IPS DF 4.7 (cell line): Measurements from ENCODE around the gene WHRN.

Source experiments
- DNase-seq: peaks from one replicate; pipeline ENCODE4 v3.0.0-alpha.2; 2013; ENCODE audit warnings: low spot score; ENCODE audit errors: extremely low read depth

WHRN gene

DNA sequence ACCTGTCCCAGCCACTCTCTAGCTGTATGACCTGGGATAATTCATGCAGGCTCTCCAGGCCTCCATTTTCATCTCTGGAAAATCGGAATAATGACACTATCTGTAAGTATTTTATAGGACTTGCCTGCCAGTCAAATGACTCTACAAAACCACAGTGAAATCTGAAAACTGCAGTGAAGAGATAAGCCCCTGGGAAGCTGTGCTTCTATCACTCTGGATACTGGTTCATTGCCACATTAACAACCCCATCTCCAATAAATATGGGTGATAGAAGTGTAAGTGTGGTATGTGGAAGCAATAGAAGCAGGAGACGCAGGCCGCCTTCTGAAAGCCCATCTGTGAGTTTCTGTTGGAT is 31.8 kb downstream of the WHRN start:
- DNase-seq = no peak

DNA sequence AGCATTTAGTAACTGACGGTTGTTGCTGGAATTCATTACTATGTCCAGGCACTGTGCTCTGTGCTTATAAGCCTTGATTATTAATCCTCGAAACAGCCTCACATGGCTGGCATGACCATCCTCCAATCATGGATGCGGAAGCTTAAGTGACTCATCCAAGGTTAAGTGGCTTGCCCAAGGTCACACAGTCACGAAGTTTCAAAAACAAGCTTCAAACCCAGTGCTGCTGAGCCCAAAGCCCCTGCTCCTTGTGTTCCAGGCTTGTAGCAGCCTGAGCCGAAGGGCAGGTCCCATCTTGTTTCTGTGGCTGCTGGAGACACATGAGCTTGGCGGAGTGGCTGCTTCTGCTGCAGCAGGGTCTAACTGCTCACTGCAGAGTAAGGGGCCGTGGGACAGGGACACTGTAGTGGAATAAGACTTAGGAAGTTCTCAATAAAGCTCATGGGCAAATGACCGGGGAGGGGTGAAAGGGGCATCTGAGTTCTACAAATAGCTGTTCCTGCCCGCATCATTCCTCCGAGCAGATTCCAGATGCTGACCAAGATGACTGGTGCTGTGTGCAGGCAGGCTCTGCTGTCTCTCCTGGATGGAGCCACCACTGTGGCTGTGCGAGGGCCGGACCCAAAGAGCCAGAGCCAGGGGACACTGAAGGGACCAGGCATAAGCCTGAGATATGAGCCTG is 32.4 kb downstream of the WHRN start:
- DNase-seq = no peak

- DNase-seq = no peak
Observed at GRCh38 chr9:114471157-114471556, 34.1 kb downstream of the WHRN start.

DNA sequence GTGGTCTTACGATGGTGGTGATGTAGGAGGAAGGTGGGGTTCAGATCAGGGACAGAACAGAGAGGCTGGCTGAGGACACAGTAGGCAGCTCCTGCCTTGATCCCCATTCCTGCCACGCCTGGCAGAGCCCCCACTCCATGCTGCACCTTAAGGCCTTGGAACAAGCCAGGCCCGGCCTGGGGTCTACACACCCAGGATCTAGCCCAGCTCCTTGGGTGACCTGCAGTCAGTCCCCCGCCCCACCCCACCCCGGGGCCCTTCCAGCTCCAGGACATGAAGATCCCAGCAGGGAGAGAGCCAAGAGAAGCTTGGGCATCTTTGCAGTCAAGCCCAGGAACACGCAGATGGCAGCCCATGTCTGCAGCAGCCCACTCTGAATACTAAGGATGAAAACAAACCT is 34.7 kb downstream of the WHRN start:
- DNase-seq = no peak

- no peak for DNase-seq
Observed at GRCh38 chr9:114470121-114470520, 35.2 kb downstream of the WHRN start.

DNA sequence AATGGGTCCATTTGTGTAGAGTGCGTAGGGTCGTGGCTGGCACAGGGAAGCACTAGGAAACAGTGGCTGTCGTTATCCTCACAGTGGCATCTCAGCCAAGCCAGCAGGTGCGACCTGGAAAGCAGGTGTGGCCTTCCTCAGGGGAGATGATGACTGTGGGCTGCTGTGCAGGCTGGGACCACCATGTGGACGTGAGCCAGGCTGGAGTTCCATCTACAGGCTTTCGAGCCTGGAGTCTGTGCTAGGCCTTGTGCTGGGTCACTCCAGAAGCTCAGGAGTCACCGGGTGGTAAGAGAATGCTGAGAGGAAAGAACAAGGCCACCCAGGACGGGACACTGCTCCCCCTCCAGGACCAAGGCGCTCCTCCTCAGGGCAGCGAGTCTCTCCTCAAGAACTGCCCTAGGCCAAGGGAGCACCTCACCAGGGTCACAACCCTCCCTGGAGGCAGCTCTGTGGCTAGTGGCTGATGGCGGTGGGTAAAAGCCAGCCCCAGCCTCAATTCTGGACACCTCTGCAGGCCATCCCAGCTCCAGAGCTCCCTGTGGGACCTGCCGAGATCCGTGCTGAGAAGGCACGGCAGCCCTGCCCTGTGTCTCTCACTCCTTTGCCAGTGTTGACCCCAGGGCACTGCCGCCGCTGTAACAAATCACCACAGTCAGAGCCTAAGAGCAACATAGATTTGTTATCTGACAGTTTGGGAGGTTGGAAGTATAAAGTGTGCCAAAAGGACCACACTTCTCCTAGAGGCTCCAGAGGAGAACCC is 36.0 kb downstream of the WHRN start:
- DNase-seq = no peak

DNA sequence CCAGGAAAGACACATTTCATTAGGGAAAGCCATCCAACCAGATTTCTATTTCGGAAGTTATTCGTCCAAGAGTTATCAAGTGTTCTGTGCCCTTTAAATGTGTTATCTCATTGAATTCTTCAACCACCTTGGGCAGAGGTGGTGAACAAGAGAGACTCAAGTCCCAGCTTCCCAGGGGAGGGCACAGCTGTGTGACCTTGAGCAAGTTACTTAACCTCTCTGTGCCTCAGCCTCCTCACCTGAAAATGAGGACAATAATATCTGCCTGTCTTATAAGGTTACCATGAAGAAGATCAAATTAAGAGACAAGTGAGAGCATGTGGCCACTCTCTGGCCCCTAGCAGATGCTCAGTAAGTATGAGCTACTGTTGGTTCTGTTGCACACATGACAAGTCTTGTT is 37.4 kb downstream of the WHRN start:
- no peak for DNase-seq

DNA sequence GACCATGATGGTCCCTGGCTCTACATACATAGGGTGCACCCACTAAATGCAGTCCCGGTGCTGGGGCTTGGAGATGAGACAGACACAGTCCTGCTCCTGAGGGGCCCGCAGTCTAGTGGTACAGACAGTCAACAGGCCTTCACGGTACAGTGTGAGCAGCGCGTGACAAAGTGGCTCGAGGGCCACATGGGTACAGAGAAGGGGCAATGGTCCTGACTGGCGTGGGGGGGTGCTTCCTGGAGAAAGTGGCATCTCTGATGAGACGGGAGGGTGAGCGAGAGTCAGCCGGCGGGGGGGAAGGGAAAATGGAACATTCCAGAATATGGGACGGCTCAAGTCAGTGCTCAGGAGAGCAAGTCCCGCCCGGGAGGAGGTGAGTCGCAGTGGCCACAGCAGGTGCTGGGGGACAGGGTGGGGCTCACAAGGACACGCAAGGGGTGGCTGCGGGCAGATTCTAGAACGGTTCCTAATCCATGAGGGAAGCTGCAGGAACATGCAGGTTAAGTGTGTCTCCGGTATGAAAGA is 38.0 kb downstream of the WHRN start:
- no peak for DNase-seq

DNA sequence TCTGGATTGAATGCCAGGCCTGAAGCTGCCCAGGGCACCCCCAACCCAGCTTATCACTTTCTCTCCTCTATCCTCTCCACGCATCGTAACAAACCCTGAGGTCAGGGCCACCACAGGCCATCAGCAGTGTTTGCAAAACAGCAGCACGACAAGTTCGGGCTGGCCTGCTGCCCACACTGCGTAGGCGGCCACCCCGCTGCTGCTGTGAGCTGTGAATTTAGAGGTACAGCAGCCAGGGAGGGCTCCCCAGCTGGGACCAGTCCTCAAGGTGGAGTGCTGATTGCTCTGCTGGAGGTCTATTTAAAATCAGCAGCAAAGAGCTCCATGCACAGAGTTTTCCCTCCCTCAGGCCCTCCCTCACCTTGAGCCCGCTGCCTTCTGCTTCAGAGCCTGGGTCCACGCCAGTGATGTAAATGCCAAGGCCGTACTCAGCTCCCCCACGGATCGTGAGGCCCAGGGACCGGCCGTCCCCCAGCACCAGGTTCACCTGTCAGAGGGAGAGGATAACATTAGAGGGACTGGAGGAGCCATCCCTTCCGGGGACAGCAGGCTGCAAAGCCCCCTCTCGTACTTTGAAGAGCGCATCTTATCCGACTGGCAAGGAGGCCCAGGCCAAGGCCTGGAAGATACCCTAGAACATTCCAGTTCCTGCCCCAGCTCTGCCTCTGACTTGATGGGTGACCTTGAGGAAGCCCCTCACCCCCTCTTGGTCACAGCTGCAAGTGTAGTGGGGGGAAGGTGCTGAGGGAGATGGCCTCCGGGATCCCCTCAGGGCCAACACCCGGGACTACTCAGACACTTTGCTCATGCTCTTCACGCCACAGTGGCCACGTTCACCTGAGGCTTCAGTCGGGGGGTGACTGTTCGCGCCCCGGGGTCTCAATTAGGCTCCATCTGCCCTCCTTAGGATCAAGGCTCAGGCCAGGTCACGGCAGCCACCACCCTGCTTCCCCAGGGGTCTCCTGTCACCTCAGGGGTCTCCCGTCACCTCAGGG is 39.1 kb downstream of the WHRN start:
- DNase-seq = no peak

- no peak for DNase-seq
Observed at GRCh38 chr9:114465417-114465816, 39.9 kb downstream of the WHRN start.

- no peak for DNase-seq
Observed at GRCh38 chr9:114464281-114465051, 40.8 kb downstream of the WHRN start.

DNA sequence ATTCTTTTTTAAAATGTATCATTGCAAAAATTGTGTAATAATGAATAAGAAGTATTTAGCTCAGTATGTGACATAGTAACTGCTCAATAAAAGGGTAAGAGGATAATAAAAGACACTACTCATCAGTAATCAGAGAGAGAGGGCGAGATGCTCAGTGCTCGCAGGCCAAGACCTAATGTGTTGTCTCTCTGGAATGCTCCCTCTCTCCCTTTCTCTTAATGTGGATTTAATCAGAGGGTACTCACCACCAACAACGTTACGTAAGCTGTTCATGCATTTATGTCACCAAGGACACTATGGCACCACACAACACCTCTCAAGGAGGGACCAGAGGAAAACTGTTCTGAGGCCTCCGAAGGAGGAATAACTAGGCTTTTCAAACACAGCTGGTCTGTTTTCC is 42.5 kb downstream of the WHRN start:
- no peak for DNase-seq

GRCh38 chr9:114461468-114461867 is 43.8 kb downstream of the WHRN start:
- DNase-seq = no peak

GRCh38 chr9:114460513-114461199 is 44.6 kb downstream of the WHRN start:
- DNase-seq = no peak

DNA sequence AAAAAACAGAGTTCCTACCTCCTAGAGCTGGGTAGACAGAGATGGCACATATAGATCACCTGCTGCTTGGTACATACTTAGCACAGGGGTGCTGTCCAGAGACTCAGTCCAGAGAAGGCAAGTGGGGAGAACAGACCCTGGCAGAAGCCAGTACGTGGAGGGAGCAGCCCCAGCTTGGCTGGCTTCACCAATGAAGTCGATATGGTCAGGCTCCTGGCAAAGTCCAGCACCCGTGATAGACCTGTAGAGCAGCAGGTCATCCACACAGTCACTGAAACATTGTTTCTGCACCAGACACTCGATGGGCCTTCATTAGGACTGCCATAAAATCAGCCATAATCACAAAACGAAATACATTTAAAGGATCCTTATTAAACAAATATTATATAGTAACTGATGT is 45.8 kb downstream of the WHRN start:
- no peak for DNase-seq

- DNase-seq = no peak
Observed at GRCh38 chr9:114456929-114457328, 48.3 kb downstream of the WHRN start.

DNA sequence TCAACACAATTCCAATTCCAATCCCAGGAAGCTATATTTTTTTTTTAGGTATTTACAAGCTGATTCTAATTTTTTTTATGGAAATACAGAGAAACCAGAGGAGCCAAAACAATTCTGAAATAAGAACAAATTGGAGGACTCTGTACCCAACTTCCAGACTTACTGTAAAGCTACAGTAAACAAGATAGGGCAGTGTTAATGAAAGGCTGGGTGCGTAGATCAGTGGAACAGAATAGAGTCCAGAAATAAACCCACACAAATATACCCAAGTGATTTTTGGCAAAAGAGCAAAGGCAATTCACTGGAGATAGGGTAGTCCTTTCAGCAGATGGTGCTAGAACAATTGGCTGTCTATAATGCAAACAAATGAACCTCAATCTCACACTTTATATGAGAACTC is 50.6 kb downstream of the WHRN start:
- DNase-seq = no peak

DNA sequence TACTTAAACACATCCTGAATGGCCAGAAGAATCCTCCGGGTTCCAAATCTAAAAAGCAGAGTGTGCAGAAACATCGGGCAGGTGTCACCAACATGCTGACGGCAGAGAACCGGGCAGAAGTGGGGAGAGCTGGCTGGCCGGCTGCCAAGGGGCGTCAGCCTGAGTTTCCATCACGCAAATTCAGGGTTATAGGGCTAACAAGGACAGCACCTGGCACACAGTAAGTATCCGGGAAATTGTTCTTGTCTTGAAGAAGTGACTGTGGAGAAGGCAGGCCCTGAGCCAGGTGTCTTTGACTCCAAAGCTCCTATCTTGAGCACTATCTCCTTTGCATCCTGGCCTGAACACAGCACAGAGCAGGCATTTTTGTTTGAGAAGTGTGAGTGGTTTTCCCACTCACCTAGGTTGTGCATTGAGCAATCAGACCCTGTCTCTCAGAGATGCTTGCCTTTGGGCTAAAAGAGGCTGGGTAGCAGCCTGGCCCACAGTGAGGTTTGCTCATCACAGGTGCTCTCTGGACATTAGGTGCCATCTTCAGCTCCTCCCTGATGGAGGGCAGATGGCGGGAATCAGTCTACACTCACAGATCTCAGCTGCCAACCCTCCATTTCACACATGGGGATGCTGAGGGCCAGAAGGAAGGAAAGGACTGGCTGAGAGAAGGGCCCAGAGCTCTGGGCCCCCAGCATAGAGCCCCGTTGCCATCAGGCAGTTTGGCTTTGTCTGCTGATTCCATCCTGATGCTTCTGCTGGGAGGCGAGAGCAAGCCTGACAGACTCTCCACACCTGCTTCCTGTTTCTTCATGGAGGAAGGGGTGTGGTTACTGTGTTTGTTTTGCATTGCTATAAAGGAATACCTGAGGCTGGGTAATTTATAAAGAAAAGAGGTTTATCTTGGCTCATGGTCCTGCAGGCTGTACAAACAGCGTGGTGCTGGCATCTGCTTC is 52.8 kb downstream of the WHRN start:
- DNase-seq = no peak

DNA sequence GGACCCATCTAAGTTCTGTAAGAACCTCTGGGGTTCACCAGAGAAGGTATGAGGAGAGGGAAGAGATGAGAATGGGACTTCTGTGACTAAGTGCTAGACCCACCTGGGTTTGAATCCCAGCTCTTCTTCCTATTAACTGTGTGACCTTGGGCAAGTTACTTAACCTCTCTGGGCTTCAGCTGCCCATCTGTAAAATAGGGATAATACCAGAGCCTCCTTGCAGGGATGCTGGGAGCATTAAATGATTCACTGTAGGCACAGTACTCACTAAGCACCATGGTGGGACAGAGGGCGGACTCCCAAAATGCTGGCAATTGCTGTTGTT is 53.6 kb downstream of the WHRN start:
- DNase-seq = no peak
